ENCODE results near the gene GCC1.
"Not testable (repeated sequence)": the region's sequence is repeated elsewhere in the genome, so short reads cannot be mapped to it uniquely, and the experiment has no call there.

Gene GCC1

DNA sequence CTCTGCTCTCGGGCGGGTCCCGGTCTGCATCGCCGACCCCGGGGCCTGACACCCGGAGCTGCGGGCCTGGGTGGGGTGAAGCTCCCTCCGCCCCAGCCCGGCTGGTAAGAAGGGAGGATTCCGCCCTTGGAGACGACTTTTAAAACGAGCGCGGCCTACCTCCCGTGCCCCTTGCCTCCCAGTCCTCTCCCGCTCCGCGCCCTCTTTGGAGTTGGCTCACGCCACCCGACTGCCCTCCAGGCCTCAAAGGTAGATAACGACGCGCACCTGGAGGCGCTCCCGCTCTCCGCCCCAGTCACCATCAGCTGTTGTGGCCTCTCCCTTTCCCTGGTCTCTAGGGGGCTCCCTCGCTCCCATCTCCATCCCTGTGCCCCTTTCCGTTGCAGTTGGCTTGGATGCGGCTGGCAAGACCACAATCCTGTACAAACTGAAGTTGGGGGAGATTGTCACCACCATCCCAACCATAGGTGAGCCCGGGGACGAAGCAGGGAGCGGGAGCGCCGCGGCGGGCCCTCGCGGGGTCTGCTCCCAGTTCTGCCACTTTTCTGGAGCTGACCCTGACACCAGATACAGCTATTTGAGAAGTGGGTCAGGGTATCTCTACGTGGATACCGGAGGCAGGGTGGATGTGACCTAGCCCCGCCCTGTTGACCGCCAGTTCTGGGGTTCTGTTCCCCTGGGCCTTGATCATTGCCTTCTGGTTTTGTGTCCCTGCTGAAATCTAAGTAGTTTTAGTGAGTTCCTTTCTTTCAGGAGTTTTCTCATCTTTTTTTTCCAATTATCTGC is 3.5 kb upstream of the GCC1 start:
- peak; percentile 16 for DNase-seq

DNA sequence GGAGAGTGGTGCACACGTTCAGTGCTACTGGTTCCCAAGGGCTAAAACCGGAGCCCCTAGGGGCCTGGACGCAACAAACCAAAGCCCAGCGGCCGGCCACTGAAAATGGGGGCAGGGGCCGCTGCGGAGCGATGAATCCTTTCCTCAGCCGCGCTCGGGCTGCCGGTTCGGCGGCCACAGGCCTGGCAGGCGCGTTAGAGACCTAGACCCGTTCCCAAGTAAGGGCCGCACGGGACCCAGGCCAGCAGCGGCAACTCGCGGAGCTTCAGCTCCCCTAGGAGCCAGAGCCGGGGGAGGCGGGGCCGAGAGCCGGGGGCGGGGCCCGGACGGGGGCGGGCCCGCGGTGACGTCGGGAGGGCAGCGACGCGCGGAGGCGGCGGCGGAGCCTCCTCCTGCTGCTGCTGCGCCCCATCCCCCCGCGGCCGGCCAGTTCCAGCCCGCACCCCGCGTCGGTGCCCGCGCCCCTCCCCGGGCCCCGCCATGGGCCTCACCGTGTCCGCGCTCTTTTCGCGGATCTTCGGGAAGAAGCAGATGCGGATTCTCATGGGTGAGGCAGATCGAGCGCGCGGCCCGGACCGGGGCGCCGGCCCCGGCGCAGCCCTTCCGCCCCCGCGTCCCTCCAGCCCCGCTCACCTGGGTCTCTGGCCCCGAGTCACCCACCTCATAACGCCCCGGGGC is 2.8 kb upstream of the GCC1 start, which contains the start of gene ARF5:
ARF5 (plus strand) TSS at position 393 of the 678 bp plus-strand sequence; CDS start at position 481, 88 bp downstream.
- DNase-seq, result peak; percentile 84

DNA sequence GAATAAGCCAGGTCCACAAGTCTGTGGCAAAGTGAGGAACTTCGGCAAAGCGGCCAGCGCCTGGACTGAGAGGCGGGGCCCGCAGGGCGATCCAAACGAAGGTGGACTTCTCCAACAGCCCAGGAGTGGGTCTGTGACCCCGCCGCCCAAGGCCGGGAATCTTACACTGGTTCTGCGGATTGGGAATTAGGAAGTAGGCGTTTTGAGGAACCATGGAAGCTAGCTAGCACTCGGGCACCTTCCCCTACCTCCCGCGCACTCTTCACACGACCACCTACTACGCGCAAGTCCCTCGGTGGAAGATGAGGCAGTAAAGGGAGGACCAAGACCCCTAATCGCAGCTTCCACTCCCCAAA is 2.2 kb upstream of the GCC1 start:
- no peak for DNase-seq

DNA sequence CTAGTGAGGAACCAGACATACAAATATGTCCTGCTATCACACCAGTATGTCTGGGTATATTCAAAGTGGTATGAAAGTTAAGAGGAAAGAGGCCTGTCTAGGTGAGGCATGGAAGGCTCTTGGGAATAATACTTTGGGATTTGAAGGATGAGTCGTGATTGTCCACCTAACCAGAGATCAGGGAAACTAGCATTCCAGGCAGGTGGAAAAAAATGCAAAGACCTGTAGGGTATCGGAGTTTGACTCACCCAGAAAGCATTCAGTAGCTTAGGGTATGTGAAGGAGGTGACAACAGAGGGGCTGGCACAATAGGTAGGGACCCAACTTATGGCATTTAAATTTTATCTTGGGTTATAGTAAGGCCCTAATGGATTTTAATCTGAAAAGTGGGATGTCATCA is 950 bp upstream of the GCC1 start:
- DNase-seq, result no peak

DNA sequence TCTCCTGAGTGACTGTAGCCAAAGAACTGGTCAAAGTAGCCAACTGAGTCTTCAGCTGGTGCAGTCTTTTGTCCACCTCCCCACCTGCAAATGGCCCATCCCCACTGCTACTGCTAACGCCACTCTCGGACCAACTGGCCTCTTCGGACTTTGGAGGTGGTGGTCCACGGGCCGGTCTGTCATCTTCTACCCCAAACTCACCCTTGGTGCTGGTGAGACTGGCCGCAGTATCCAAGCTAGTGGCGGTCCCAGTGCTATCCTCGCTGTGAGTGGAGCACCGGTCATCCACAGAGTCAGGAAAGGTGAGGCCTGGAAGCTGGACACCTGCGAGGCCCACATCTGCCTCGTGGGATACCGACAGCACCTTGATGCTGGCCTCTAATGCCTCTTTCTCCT is 750 bp downstream of the GCC1 start:
- DNase-seq, result no peak

DNA sequence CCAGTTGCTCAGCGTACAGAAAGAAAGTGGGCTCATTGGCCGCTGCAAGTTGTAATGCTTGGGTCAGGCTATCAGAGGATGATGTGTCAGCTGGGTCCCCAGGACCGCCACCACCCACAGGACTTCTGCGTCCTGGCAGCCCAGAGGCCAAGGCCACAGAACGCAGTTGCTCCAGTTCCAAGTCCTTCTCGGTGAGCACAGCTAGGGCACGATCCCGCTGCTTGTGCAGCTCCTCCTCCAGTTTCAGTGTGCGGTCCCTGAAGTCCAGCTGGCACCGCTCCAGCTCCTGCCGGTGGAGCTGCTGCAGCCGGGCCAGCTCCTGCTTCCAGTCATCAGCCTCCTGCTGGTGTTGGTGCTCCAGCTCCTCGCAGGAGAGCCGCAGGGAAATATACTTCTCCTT is 3.0 kb downstream of the GCC1 start:
- no peak for DNase-seq

DNA sequence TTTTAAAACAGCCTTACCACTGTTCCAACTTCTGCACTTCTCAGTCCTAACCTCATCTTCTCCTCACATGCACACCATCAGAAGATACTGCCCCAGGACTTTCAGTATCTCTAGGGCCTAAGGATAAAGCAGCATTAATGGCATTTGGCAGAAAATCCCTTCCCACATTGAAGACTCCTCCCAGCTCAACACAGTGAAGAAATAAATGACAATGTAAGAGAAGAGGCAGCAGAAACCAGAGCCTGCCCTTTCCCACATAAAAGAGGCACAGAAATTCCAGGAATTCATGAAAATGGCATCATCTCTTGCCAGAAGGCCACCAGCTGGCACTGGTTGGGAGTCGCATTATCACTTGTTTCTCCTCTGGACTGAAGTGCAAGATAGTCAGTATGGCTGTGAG is 3.7 kb downstream of the GCC1 start:
- DNase-seq, result no peak

DNA sequence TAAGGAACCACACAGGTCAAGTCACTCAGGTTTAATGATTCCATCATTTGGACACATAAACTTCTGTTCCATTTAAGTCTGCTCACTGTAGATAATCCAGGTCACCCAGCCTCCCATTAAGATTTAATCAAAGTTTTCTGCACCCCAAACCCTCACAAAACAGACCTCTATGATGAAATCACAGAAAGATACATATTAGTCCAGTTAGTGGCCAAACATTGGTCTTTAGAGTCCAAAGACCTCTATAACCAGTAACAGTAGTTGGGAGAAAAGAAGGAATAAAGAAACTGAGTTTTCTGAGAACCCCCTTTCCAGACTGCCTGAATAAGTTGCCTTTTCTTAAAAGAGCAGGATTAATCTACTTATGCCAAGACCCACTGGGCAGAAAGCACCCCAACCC is 4.8 kb downstream of the GCC1 start:
- DNase-seq, result no peak

DNA sequence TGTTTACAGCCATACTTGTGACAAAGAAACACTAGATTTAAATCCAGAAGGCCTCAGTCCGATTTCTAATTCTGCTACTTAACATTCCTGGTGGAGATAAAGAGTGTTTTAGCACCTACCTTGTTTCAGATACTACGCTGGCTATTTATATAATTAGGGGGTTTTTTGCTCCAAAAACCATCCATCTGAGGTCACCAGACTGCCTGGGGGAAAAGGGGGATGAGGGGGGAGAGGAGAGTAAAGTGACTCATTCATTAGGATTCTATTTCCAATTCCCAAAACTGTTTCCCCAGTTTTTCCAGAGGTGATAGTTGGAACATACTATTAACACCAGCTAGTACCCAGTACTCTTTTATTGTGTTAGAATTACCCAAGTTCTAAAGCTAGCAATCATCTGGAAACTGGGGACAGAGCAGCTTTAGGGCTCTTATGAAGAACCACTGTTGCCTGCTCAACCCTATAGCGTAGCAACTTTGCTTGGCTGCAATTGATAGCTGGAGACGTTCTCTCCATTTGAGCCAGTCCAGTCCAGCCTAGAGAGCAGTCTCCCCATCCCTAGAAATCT is 6.6 kb downstream of the GCC1 start:
- no peak for DNase-seq

DNA sequence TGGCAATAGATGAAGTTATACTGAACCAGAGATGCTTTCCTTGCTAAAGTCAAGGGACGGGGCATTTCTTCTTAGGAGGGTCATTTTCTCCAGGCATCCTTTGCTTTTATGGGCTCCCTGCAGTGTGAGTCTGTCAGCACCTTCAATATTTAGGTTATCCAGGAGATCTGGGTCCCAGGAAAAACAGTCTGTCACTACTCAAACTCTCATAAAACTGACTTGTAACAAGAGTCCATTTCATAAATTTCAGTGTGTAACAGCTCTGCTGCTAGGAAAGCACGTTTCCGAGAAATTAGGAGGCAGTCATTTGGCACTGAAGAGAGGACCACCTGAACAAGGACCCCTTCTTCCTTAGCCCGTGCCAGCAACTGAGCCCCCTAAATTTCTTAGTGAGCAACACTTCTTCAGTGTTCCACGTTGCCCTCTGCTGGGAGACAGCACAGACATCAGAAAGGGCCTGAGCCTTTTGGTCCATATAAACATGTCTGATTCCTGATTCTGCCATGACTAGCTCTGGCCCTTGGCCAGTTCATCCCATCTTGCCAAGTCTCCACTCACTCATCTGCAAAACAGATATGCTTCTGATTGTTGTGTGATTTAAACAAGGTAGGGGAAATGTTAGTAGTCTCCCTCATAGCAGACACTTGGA is 7.2 kb downstream of the GCC1 start:
- no peak for DNase-seq

DNA sequence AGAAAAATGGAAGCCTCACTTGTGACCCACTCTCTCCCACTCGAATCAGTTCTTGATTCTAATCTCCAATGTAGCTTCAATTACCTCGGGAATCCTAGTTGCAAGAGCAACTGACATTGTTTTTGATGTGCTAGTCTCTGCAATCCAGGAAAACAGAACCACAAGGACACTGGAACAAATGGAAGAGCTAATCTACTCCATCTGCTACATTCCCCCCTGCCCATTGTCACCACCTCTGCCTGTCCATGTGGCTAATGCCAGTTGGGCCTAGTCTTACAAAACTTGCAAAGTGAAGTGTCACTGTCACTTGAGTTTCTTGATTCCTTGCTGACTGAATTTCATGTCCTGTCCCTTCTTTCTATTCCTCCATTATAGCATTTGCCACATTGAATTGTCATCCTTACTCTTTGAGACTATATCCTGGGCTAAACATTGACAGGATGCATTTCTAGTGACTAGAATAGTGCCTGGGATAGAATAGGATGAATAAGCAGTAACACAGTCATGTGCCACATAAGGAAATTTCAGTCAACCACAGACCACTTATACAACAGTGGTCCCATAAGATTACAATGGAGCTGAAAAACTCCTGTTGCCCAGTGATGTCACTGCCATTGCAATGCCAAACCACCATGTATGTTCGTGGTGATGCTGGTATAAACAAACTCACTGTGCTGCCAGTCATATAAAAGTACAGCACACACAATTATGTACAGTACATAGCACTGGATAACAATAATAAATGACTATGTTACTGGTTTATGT is 13.5 kb downstream of the GCC1 start:
- DNase-seq, result no peak

DNA sequence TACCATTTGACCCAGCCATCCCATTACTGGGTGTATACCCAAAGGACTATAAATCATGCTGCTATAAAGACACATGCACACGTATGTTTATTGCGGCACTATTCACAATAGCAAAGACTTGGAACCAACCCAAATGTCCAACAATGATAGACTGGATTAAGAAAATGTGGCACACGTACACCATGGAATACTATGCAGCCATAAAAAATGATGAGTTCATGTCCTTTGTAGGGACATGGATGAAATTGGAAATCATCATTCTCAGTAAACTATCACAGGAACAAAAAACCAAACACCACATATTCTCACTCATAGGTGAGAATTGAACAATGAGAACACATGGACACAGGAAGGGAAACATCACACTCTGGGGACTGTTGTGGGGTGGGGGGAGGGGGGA is 17.4 kb downstream of the GCC1 start:
- not testable (repeated sequence) for DNase-seq

DNA sequence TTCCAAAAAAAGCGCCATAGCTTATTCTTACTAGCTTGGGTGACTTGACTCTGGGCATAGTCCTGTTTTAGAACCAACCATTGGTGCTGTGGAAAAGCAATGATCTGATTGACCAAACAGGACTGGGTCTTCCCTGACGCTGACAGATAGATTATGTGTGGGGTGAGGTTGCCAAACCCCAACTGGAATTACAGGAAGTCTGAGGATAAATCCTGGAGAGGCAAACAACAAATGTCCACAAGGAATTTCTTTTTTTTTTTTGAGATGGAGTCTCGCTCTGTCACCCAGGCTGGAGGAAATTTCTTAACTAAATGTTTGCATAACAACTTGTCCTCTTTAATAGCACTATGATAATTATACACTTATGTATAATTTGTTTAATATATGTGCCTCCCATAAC is 19.2 kb downstream of the GCC1 start:
- DNase-seq, result no peak

DNA sequence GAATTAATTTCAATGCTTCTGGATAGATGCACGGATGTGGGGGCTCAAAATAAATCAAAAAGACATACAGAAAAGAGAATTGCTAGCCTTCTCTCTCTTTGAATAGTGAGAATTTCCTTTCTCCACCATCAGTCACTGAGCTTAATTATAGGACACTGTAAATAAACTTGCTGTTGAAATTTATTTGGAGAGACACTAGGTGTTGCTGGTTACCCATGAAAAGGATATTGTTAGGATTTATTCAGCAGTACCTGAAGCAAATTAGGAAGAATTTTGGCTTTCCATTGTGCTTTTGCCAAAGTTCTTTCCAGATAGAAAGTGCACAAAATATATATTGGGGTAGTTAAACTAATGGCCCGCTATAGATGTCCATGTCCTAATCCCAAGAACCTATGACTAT is 27.6 kb downstream of the GCC1 start:
- no peak for DNase-seq

DNA sequence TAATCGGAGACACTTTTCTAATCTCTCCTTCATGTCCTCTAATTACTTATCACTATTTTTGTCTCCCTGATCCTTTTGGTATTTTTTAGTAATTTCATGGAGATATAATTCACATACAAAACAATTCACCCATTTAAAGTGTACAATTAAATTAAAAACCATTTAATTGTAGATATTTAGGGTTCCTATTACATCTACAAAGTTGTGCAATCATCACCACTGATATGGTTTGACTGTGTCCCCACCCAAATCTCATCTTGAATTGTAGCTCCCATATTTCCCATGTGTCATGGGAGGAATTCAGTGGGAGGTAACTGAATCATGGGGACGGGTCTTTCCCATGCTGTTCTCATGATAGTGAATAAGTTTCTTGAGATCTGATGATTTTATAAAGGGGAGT is 29.0 kb downstream of the GCC1 start:
- DNase-seq, result no peak

DNA sequence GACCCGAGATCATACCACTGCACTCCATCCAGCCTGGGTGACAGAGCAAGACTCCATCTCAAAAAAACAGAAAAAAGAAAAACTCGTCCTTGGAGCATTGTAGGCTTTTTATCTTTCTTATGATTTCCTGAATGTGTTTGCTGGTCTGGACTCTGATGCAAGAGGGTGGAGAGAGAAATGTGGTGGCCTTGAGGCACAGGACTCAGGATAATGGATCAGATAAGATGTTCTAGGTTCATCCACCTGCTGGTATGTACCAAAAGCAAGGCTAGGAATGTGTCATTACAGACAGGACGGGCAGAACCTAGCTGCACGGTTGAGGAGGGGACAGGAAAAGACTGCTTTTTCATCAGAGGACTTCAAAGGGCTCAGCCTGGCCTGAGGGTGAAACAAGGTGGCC is 33.5 kb downstream of the GCC1 start:
- DNase-seq, result no peak

DNA sequence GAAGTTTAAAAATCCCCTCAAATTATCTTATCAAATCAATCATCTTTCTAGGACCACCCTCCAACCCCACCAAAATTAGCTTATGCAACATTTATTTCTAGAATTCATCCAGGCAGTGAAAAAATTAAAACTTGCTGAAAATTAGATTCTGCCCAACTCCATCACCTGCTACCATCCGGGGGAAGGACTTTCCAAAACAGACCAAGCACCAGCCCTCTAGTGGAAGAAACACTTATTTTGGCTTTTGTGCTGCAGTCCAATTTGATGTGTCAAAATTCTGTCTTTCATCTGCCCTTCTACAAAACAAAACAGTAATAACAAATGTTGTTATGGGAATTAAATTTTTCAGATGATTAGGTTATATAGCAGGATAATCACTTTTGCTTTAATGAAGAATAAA is 35.1 kb downstream of the GCC1 start:
- no peak for DNase-seq

DNA sequence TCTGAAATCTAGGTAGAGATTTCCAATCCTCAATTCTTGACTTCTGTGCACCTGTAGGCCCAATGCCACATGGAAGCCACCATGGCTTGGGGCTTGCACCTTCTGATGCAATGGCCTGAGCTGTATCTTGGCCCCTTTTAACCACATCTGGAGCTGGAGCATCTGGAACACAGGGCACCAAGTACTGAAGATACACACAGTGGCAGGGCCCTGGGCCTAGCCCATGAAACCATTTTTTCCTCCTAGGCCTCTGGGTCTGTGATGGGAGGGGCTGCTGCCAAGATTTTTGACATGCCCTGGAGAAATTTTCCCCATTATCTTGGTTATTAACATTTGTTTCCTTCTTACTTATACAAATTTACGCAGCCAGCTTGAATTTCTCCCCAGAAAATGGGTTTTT is 39.1 kb downstream of the GCC1 start:
- no peak for DNase-seq

DNA sequence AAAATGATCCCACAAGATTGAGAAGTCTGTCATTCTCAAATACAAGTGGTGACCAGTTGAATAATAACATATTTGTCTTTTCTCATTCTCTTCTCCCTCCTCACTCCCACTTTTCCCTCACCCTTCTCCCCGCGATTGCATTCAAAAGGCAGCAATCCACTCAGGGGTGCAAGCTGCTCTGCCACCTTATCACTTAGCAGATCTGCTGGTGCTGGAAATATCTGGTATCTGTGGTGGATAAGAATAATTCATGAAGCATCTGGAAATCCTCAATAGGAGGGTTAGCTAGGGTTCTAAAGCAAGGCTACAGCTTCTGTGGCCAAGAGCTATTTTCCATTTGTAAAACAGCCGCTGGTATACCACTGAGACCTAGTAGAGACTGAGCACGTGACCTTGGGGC is 43.8 kb downstream of the GCC1 start:
- DNase-seq, result no peak

DNA sequence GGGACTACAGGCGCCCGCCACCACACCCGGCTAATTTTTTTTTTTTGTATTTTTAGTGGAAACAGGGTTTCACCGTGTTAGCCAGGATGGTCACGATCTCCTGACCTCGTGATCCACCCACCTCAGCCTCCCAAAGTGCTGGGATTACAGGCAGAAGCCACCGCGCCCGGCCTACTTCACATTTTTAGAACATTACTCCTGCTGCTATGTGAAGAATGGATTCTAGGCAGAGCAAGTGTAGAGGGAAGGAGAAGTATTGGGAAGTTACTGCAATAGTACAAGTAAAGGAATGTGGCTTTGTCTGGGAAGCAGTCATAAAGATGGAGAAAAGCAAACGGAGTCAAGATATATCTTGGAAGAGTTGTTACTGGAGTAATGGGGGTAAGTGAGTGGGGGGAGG is 44.9 kb downstream of the GCC1 start:
- not testable (repeated sequence) for DNase-seq

DNA sequence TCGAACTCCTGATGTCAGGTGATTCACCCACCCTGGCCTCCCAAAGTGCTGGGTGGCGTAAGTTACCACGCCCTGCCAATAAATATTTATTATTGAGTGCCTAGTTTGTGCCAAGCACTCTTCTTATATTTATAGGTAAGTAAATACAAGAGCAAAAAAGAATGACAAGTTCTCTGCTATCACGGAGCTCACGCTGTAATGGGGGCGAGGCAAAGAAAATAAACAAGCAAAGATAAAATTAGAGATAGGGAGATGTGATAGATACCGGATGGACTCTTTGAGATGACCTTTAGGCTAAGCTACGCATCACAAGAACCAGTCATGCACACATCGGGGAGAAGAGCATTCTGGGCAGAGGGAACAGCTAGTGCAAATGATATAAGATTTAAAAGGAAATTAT is 46.3 kb downstream of the GCC1 start:
- DNase-seq, result no peak

DNA sequence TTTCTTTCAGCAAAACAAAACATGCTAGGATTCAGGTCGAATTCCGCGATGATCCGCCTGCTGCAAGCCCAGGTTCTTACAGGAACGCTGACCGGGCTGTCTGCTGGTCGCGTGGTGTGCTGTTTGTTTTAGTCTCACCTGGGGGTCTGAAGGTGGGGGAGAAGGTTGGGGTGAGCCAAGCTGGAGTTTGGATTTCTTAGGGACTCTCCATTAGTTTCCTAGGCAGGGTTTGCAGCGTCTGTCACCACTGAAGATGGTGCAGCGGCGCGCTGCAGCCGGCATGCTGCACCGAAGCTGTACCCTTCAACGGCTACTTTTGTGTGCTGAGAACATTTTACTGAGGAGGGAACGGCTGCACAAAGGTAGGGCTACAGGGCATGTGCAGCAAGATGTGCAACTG is 48.7 kb downstream of the GCC1 start:
- DNase-seq, result no peak

DNA sequence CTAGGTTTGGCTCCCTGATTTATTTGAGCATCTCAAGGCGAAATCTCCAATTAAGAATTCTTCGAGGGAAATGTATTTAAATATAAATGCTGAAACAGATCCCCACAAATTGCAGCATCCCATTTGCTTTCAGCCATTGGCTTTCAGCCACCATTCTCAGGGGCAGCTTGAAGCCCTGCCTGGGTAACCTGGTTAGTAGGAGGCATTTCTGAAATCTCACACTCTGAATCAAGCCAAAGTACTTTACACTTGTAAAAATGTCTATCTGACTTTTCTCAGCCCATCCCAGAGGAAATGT is 49.1 kb downstream of the GCC1 start:
- no peak for DNase-seq

Measured in inflammatory macrophage treated with lipopolysaccharide for 4 hours (primary cell).